ENCODE results near the gene CELF4.

CELF4 gene

DNA sequence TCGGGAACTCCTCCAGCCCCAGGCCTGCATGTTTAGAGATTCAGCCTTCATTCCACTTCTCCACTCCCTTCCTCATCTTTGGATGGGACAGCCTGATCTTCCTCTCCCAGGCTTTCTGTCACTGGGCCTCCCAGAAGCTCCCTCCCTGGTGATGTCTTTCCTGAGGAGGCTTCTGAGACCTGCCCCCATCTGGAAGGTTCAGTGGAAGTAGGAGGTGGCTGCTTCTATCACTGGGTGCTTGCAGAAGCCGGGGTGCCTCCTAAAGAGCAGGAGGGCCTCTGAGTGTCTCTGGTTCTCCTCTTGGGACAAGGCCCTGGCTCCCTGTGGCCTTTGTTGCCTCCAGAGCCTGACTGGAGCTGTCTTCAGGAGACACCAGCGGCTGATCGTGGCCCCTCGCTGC is 108.7 kb downstream of the CELF4 start:
- Histone ChIP-seq H3K27ac (replicated peaks) (no peak overlapping the region), H3K27me3 (ENCODE audit: insufficient read depth, poor library complexity, severe bottlenecking) (no peaks in the 10 kb centered on the region), H3K4me3 (replicated peaks; ENCODE audit: insufficient read depth, low read length) (no peak overlapping the region)
- TF ChIP-seq POLR2AphosphoS5 (IDR thresholded peaks at IDR 0.05; ENCODE audit: low read depth) (no peak), GABPA (IDR thresholded peaks at IDR 0.05; ENCODE audit: low read depth) (no peak), SPI1 (IDR thresholded peaks at IDR 0.05; ENCODE audit: borderline replicate concordance, low read depth) (no peak)
- TF ChIP-seq, protein P1, sequence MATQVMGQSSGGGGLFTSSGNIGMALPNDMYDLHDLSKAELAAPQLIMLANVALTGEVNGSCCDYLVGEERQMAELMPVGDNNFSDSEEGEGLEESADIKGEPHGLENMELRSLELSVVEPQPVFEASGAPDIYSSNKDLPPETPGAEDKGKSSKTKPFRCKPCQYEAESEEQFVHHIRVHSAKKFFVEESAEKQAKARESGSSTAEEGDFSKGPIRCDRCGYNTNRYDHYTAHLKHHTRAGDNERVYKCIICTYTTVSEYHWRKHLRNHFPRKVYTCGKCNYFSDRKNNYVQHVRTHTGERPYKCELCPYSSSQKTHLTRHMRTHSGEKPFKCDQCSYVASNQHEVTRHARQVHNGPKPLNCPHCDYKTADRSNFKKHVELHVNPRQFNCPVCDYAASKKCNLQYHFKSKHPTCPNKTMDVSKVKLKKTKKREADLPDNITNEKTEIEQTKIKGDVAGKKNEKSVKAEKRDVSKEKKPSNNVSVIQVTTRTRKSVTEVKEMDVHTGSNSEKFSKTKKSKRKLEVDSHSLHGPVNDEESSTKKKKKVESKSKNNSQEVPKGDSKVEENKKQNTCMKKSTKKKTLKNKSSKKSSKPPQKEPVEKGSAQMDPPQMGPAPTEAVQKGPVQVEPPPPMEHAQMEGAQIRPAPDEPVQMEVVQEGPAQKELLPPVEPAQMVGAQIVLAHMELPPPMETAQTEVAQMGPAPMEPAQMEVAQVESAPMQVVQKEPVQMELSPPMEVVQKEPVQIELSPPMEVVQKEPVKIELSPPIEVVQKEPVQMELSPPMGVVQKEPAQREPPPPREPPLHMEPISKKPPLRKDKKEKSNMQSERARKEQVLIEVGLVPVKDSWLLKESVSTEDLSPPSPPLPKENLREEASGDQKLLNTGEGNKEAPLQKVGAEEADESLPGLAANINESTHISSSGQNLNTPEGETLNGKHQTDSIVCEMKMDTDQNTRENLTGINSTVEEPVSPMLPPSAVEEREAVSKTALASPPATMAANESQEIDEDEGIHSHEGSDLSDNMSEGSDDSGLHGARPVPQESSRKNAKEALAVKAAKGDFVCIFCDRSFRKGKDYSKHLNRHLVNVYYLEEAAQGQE (IDR thresholded peaks at IDR 0.05; ENCODE audit: insufficient replicate concordance, low read depth) = no peak
- TF ChIP-seq, protein P2, sequence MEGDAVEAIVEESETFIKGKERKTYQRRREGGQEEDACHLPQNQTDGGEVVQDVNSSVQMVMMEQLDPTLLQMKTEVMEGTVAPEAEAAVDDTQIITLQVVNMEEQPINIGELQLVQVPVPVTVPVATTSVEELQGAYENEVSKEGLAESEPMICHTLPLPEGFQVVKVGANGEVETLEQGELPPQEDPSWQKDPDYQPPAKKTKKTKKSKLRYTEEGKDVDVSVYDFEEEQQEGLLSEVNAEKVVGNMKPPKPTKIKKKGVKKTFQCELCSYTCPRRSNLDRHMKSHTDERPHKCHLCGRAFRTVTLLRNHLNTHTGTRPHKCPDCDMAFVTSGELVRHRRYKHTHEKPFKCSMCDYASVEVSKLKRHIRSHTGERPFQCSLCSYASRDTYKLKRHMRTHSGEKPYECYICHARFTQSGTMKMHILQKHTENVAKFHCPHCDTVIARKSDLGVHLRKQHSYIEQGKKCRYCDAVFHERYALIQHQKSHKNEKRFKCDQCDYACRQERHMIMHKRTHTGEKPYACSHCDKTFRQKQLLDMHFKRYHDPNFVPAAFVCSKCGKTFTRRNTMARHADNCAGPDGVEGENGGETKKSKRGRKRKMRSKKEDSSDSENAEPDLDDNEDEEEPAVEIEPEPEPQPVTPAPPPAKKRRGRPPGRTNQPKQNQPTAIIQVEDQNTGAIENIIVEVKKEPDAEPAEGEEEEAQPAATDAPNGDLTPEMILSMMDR (IDR thresholded peaks at IDR 0.05; ENCODE audit: insufficient read depth, low read length) = no peak
- DNase-seq (ENCODE audit: low read depth in 1 of 2, low spot score in 1 of 2) = no peak

DNA sequence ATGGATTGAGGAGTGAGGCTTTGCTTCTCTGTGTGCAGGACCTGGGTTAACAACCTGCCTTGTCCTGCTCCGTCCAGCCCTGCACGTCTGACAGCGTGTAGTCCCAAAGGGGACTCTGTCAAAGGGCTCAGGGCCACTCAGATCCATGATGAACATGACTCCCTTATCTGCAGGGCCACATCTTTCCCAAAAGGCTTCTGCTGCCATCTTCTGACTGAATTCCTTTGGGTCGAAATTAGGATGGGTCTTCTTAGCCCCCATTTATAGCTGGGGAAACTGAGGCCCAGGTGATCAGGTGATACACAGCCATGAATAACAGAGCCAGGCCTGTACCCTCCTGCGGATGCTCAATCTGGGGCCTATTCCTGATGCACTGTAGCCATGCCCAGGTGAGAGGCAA is 109.2 kb downstream of the CELF4 start:
- Histone ChIP-seq H3K27ac (replicated peaks) (no peak overlapping the region), H3K4me3 (replicated peaks; ENCODE audit: insufficient read depth, low read length) (no peak overlapping the region), H3K27me3 (ENCODE audit: insufficient read depth, poor library complexity, severe bottlenecking) (no peaks in the 10 kb centered on the region)
- TF ChIP-seq, protein P1 (IDR thresholded peaks at IDR 0.05; ENCODE audit: insufficient replicate concordance, low read depth) = no peak
- TF ChIP-seq POLR2AphosphoS5 (IDR thresholded peaks at IDR 0.05; ENCODE audit: low read depth) (no peak), SPI1 (IDR thresholded peaks at IDR 0.05; ENCODE audit: borderline replicate concordance, low read depth) (no peak), GABPA (IDR thresholded peaks at IDR 0.05; ENCODE audit: low read depth) (no peak)
- TF ChIP-seq, protein P2 (IDR thresholded peaks at IDR 0.05; ENCODE audit: insufficient read depth, low read length) = no peak
- no peak for DNase-seq (ENCODE audit: low read depth in 1 of 2, low spot score in 1 of 2)

DNA sequence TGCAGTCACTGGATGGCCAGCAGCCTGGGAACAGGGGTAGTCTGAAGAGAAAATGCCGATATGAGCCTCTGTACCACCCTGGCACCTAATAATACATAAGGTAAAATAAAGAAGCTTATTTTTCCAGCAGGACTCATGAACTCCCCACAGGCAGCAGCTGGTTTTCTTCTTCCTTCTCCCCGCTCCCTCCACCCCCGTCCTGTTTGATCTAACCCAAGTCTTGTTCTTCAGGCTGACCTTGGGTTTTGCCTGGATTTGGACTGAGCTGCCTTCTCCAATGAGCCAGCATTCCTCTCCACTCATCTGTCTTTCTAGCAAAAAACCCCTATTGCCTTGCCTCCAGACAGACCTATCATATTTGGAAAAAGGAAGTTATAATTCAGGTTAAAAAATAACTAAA is 111.8 kb downstream of the CELF4 start:
- DNase-seq (ENCODE audit: low read depth in 1 of 2, low spot score in 1 of 2) = no peak
- Histone ChIP-seq H3K27me3 (ENCODE audit: insufficient read depth, poor library complexity, severe bottlenecking) (no peaks in the 10 kb centered on the region), H3K27ac (replicated peaks) (no peak overlapping the region), H3K4me3 (replicated peaks; ENCODE audit: insufficient read depth, low read length) (no peak overlapping the region)
- TF ChIP-seq, protein P2 (IDR thresholded peaks at IDR 0.05; ENCODE audit: insufficient read depth, low read length) = no peak
- TF ChIP-seq POLR2AphosphoS5 (IDR thresholded peaks at IDR 0.05; ENCODE audit: low read depth) (no peak), GABPA (IDR thresholded peaks at IDR 0.05; ENCODE audit: low read depth) (no peak), SPI1 (IDR thresholded peaks at IDR 0.05; ENCODE audit: borderline replicate concordance, low read depth) (no peak)
- TF ChIP-seq, protein P1 (IDR thresholded peaks at IDR 0.05; ENCODE audit: insufficient replicate concordance, low read depth) = no peak
